HEK293T (cell line): ENCODE measurements around the gene LMX1A.

Source experiments
- BHLHE40 ChIP-seq: fragments of 450-650 bp; IDR thresholded peaks from 2 replicates; pipeline ENCODE4 v1.6.1; 2016; ENCODE audit warnings: mild to moderate bottlenecking, moderate library complexity, borderline replicate concordance
- CTBP1 ChIP-seq: fragments of 450-650 bp; IDR thresholded peaks from 2 replicates; pipeline ENCODE4 v1.6.1; 2016; ENCODE audit warnings: borderline replicate concordance
- HDGF ChIP-seq: fragments of 450-650 bp; IDR thresholded peaks from 2 replicates; pipeline ENCODE4 v1.6.1; 2017; ENCODE audit warnings: antibody characterized with exemption, borderline replicate concordance
- SP1 ChIP-seq: fragments of 450-650 bp; IDR thresholded peaks from 2 replicates; pipeline ENCODE4 v1.6.1; 2017
- ZNF384 ChIP-seq: fragments of 450-650 bp; IDR thresholded peaks from 2 replicates; pipeline ENCODE4 v1.6.1; 2016

DNA sequence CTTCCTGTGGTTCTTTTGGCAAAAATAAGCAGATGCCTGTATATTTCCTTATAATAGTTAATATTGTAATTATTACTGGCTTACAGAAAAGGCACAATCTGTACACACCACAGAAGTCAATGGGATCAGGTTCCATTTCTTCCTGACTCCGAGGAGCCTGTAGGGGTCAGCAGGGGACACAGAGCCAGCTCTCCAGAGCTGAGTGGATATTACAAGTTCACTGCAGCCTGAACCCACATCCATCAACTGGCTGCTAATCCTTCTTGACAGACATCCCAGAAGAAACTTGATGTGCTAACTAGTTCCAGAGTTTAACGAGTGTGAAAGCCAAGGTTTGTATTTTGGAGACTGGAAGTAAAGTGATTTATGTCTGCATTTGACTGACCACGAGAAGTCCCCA, 203.8 kb downstream of the LMX1A start:
- TF ChIP-seq HDGF (no peak), CTBP1 (no peak), SP1 (no peak), ZNF384 (no peak), BHLHE40 (no peak)
